Prostate gland (tissue), 2 donors: ENCODE data around the gene MOCS1.

Experiments used
- POLR2AphosphoS5 ChIP-seq: sonication (generic); formaldehyde crosslinking; IDR thresholded peaks from one replicate; pipeline ENCODE4 v1.6.1; 2017; ENCODE audit warnings: antibody characterized with exemption
- TF ChIP-seq, protein P1 (sequence below), 4 experiments: fragments of 200-600 bp in 2 of 4; fragments of 450-650 bp in 2 of 4; sonication (generic) in 2 of 4; IDR thresholded peaks; 1 replicate in 3 of 4; 2 replicates in 1 of 4; pipeline ENCODE4 v1.5.1; 2016 to 2019; ENCODE audit warnings: antibody characterized with exemption in 4 of 4, mild to moderate bottlenecking in 2 of 4, moderate library complexity in 2 of 4

DNA sequence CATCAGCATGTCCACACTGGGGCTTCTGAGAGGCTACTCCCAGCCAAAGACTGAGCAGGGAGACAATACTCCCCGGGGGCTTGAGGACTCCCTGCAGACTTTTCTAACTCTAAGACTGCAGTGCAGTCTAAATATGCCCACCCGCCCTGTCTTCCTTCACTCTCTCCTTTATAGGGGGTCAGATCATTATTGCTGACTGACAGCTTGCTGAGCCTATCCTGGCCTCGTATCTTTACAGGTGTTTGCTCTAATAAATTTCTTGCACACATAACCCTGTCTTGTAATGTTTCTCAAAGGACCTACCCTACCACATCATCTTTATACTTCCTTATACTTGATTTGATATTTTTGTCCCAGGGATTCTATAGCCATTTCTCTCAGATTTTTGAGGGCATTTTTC, 39.4 kb upstream of the MOCS1 start:
- TF ChIP-seq POLR2AphosphoS5 = no peak
- TF ChIP-seq, protein P1, sequence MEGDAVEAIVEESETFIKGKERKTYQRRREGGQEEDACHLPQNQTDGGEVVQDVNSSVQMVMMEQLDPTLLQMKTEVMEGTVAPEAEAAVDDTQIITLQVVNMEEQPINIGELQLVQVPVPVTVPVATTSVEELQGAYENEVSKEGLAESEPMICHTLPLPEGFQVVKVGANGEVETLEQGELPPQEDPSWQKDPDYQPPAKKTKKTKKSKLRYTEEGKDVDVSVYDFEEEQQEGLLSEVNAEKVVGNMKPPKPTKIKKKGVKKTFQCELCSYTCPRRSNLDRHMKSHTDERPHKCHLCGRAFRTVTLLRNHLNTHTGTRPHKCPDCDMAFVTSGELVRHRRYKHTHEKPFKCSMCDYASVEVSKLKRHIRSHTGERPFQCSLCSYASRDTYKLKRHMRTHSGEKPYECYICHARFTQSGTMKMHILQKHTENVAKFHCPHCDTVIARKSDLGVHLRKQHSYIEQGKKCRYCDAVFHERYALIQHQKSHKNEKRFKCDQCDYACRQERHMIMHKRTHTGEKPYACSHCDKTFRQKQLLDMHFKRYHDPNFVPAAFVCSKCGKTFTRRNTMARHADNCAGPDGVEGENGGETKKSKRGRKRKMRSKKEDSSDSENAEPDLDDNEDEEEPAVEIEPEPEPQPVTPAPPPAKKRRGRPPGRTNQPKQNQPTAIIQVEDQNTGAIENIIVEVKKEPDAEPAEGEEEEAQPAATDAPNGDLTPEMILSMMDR (IDR thresholded peaks at IDR 0.05) = no peak
